GM12878 (cell line): ENCODE data around the gene B3GALT6. TPM values are rescaled to one million over a fixed set of nuclear protein-coding genes. Genes with fewer than 3 reads are reported as not detected.

Experiments
- ATAC-seq: fragments of 200-7000 bp; cut with Tn5 transposase; 3 replicates; pipeline ENCODE4 v1.9.1; 2020; ENCODE audit warnings: mild to moderate bottlenecking, moderate library complexity
- BruUV-seq: library from RNA; stranded (reverse); fragments of 400-500 nt; replicated peaks from 2 replicates; lab custom pipeline; 2021; lab: Mats Ljungman, UMichigan
- CTCF ChIA-PET: fragments of 300-600 bp; sonication (Branson Sonifier 250); formaldehyde crosslinking; extraction: SDS; loops from one replicate; lab custom pipeline; 2021; ENCODE audit warnings: inconsistent platforms; lab: Yijun Ruan, JAX
- POLR2A ChIA-PET: fragments of 350-600 bp; formaldehyde crosslinking; extraction: SDS; loops from one replicate; lab custom pipeline; 2021; ENCODE audit warnings: inconsistent platforms; lab: Charles Lee
- RAD21 ChIA-PET: fragments of 300-600 bp; sonication (Branson Sonifier 250); formaldehyde crosslinking; loops from one replicate; lab custom pipeline; 2023; ENCODE audit warnings: antibody characterized with exemption; ENCODE audit not compliant: unreplicated experiment; lab: Charles Lee
- SMC1A ChIA-PET: fragments of 300-600 bp; sonication (Branson Sonifier 250); formaldehyde crosslinking; loops from one replicate; lab custom pipeline; 2023; ENCODE audit not compliant: unreplicated experiment, uncharacterized antibody; lab: Charles Lee
- DNase-seq: peaks from one replicate; pipeline ENCODE4 v3.0.0-alpha.2; 2011; ENCODE audit warnings: low read depth, low spot score
- FAIRE-seq: peaks from 3 replicates; lab custom pipeline; 2011; peaks lifted over from hg19 to GRCh38; lab: Jason Lieb, UNC
- H2AFZ ChIP-seq: 2 replicates; pipeline ENCODE4 v1.6.0; 2011; ENCODE audit warnings: low read depth, low read length, control low read depth; ENCODE audit not compliant: control insufficient read depth
- H3K27ac ChIP-seq: 2 replicates; pipeline ENCODE4 v1.5.1; 2011; ENCODE audit warnings: control low read depth; ENCODE audit not compliant: control insufficient read depth, insufficient read depth
- H3K27me3 ChIP-seq, 2 experiments: replicated peaks in 1 of 2; 2 replicates each; pipeline versions ENCODE4 v1.6.0 to v1.6.1; 2011; ENCODE audit warnings: low read length in 1 of 2; ENCODE audit not compliant: control insufficient read depth in 2 of 2, insufficient read depth in 2 of 2
- H3K36me3 ChIP-seq, 2 experiments: 2 replicates each; pipeline ENCODE4 v1.5.1; 2011; ENCODE audit warnings: low read length in 1 of 2; ENCODE audit not compliant: control insufficient read depth in 2 of 2, insufficient read depth in 2 of 2
- H3K4me1 ChIP-seq: 2 replicates; pipeline ENCODE4 v1.6.1; 2011; ENCODE audit warnings: mild to moderate bottlenecking, low read length, moderate library complexity, mixed read lengths; ENCODE audit not compliant: control insufficient read depth, insufficient read depth
- H3K4me2 ChIP-seq: 2 replicates; pipeline ENCODE4 v1.6.0; 2011; ENCODE audit warnings: control low read depth; ENCODE audit not compliant: control insufficient read depth, insufficient read depth
- H3K4me3 ChIP-seq: fragments of 200-600 bp; sonication (generic); 2 replicates; pipeline ENCODE4 v1.5.1; 2016
- H3K79me2 ChIP-seq: 2 replicates; pipeline ENCODE4 v1.6.0; 2011; ENCODE audit warnings: low read length; ENCODE audit not compliant: control insufficient read depth, insufficient read depth
- H3K9ac ChIP-seq: 2 replicates; pipeline ENCODE4 v1.8.0; 2011; ENCODE audit warnings: low read length, control low read depth, mixed read lengths; ENCODE audit not compliant: control insufficient read depth, insufficient read depth
- H3K9me3 ChIP-seq: replicated peaks from 3 replicates; pipeline ENCODE4 v1.5.1; 2011; ENCODE audit warnings: mild to moderate bottlenecking, low read length; ENCODE audit not compliant: control insufficient read depth, insufficient read depth
- H4K20me1 ChIP-seq: 2 replicates; pipeline ENCODE4 v1.6.0; 2011; ENCODE audit not compliant: control insufficient read depth, insufficient read depth
- ATF7 ChIP-seq: fragments of 450-650 bp; IDR thresholded peaks from 2 replicates; pipeline ENCODE4 v1.6.1; 2016; ENCODE audit warnings: low read depth, mild to moderate bottlenecking
- CHD1 ChIP-seq: IDR thresholded peaks from 2 replicates; pipeline ENCODE4 v1.6.1; 2012; ENCODE audit warnings: low read depth, low read length, improper control_type of control experiment
- FOS ChIP-seq: IDR thresholded peaks from 3 replicates; pipeline ENCODE4 v1.6.1; 2011; ENCODE audit warnings: borderline replicate concordance; ENCODE audit not compliant: insufficient read length; ENCODE audit errors: extremely low read depth
- HCFC1 ChIP-seq: fragments of 150-350 bp; IDR thresholded peaks from 2 replicates; pipeline ENCODE4 v1.6.1; 2014; ENCODE audit warnings: low read length
- HDAC2 ChIP-seq: fragments of 200-600 bp; sonication (generic); IDR thresholded peaks from 2 replicates; pipeline ENCODE4 v1.6.1; 2017
- IKZF1 ChIP-seq: fragments of 450-650 bp; conservative IDR thresholded peaks from 2 replicates; pipeline ENCODE4 v1.6.1; 2017; ENCODE audit warnings: antibody characterized with exemption, mild to moderate bottlenecking
- KDM1A ChIP-seq: fragments of 200-600 bp; sonication (generic); IDR thresholded peaks from 2 replicates; pipeline ENCODE4 v1.6.1; 2016; ENCODE audit warnings: borderline replicate concordance
- MYC ChIP-seq: IDR thresholded peaks from 2 replicates; pipeline ENCODE4 v1.6.1; 2011; ENCODE audit warnings: mild to moderate bottlenecking, low read length, moderate library complexity, inconsistent platforms; ENCODE audit not compliant: insufficient read depth, insufficient replicate concordance, insufficient read length, severe bottlenecking
- NKRF ChIP-seq: fragments of 450-650 bp; conservative IDR thresholded peaks from 2 replicates; pipeline ENCODE4 v1.6.1; 2017; ENCODE audit warnings: mild to moderate bottlenecking, moderate library complexity
- POU2F2 ChIP-seq: IDR thresholded peaks from 3 replicates; pipeline ENCODE4 v1.6.1; 2011; ENCODE audit warnings: low read depth, mild to moderate bottlenecking, low read length, borderline replicate concordance
- RBBP5 ChIP-seq: fragments of 200-600 bp; sonication (generic); conservative IDR thresholded peaks from 2 replicates; pipeline ENCODE4 v1.6.1; 2016
- RCOR1 ChIP-seq: conservative IDR thresholded peaks from 2 replicates; pipeline ENCODE4 v1.6.1; 2012; ENCODE audit warnings: low read depth, low read length, improper control_type of control experiment
- TARDBP ChIP-seq: IDR thresholded peaks from 2 replicates; pipeline ENCODE4 v1.6.1; 2016; ENCODE audit warnings: borderline replicate concordance
- WRNIP1 ChIP-seq: IDR thresholded peaks from 2 replicates; pipeline ENCODE4 v1.6.1; 2011; ENCODE audit warnings: low read depth, low read length, improper control_type of control experiment, borderline replicate concordance
- YBX1 ChIP-seq: fragments of 450-650 bp; IDR thresholded peaks from 2 replicates; pipeline ENCODE4 v1.6.1; 2016; ENCODE audit warnings: antibody characterized with exemption
- ZBTB33 ChIP-seq: fragments of 450-650 bp; IDR thresholded peaks from 2 replicates; pipeline ENCODE4 v1.6.1; 2017; ENCODE audit warnings: mild to moderate bottlenecking
- ZNF24 ChIP-seq: fragments of 450-650 bp; IDR thresholded peaks from 2 replicates; pipeline ENCODE4 v1.6.1; 2017; ENCODE audit warnings: antibody characterized with exemption, mild to moderate bottlenecking
- WGBS: methylation state at CpG from one replicate; pipeline ENCODE4 v1.1.6; 2016; ENCODE audit warnings: low lambda C conversion rate; ENCODE audit not compliant: insufficient replicate concordance, insufficient coverage; ENCODE audit errors: missing lambda C conversion rate; 5-methylcytosine and 5-hydroxymethylcytosine counted together
- in situ Hi-C: fragments of 300-500 bp; cut with MboI; formaldehyde crosslinking; loops from 9 replicates; pipeline ENCODE4 v1.14.3; 2018; ENCODE audit warnings: mixed read lengths
- intact Hi-C: fragments of 100-400 bp; cut with micrococcal nuclease; formaldehyde crosslinking; loops from one replicate; pipeline ENCODE4 v1.14.2; 2022; ENCODE audit not compliant: unreplicated experiment
- polyA plus RNA-seq, 11 experiments: library from polyadenylated mRNA; depleted of rRNA in 4 of 11; unstranded in 6 of 11; stranded (reverse) in 5 of 11; fragments of >200 nt; fragmentation: Nextera tagmentation in 4 of 11; fragmentation: Illumina TruSeq in 1 of 11; extraction: Ambion mirVana in 4 of 11; extraction: Trizol in 1 of 11; gene quantifications; 1 replicate in 1 of 11; 2 replicates in 10 of 11; pipeline versions ENCODE4 v1.2.1 to v1.2.3, GENCODE V29; 2011 to 2016; ENCODE audit warnings: inconsistent platforms in 2 of 11, missing spikeins in 2 of 11, low read depth in 1 of 11
- total RNA-seq, 4 experiments: library from RNA; depleted of rRNA in 3 of 4; stranded (reverse); fragments of >200 nt in 3 of 4; fragmentation: Illumina TruSeq in 1 of 4; extraction: Trizol in 1 of 4; gene quantifications; 2 replicates each; pipeline versions ENCODE4 v1.2.1 to v1.2.3, GENCODE V29; 2013 to 2021

Gene B3GALT6
- total and polyA plus RNA-seq, 10 of the 15 experiments (the other 5 are each of a cell fraction or from before 2014, with no cell fraction given) = 0.53 to 20.8 (median 4.5) TPM

- in situ Hi-C loops (no loop called here), intact Hi-C loops (no loop called here)
- CTCF ChIA-PET = interaction anchor here (1.4 kb wide), 1 partner anchor 117 kb away, joined by 4 read pairs; no protein-coding TSS in a partner anchor
- no peak overlapping the region for H3K27ac ChIP-seq
- DNase-seq (no peak), FAIRE-seq (no peak), ATAC-seq (no peak)
- no peaks in the 10 kb centered on the region for H3K27me3 ChIP-seq
- no peak overlapping the region for H2AFZ ChIP-seq
- no peaks in the 10 kb centered on the region for H3K79me2 ChIP-seq
- 37% methylated on average over 15 of the region's 15 CpGs for WGBS
- H3K4me1 ChIP-seq = no peaks in the 10 kb centered on the region
- H3K4me3 ChIP-seq = no peak overlapping the region
- H3K36me3 ChIP-seq = no peaks in the 10 kb centered on the region
- SMC1A ChIA-PET = no interaction called here
- H3K9me3 ChIP-seq = no peaks in the 10 kb centered on the region; the same call in 2 of the 3 replicates
- no peak overlapping the region for H3K4me2 ChIP-seq
- POLR2A ChIA-PET = interaction anchor here (0.9 kb wide), 1 partner anchor 11 kb away, joined by 3 read pairs; no protein-coding TSS in a partner anchor
- TF ChIP-seq ZNF24 = no peak
- TF ChIP-seq HDAC2 = no peak
- no peak for TF ChIP-seq TARDBP
- no peak for TF ChIP-seq MYC
- TF ChIP-seq POU2F2 = no peak
- TF ChIP-seq RCOR1 = no peak
- TF ChIP-seq WRNIP1 = no peak
- no peak for TF ChIP-seq KDM1A
- TF ChIP-seq HCFC1 = no peak
- TF ChIP-seq FOS = no peak
- no peak for TF ChIP-seq ATF7
- no peak for TF ChIP-seq NKRF
- TF ChIP-seq IKZF1 = no peak
- TF ChIP-seq CHD1 = no peak
- no peak for TF ChIP-seq YBX1
- no peak for TF ChIP-seq ZBTB33
- TF ChIP-seq RBBP5 = no peak
- TF ChIP-seq, all 136 proteins: peak for 0
- Histone ChIP-seq H4K20me1 (no peaks in the 10 kb centered on the region), H3K9ac (no peak overlapping the region)
- RAD21 ChIA-PET = no interaction called here
- no TSS peak for BruUV-seq
Measured at GRCh38 chr1:1239227-1239613, 7.2 kb downstream of the B3GALT6 start.
